ENCODE measurements around the gene LENG8. TPM values are rescaled to one million over a fixed set of nuclear protein-coding genes. Genes with fewer than 3 reads are reported as not detected.
A peak's percentile ranks its signal among the peaks of the same experiment; 100 is the strongest.

The LENG8 gene
- total RNA-seq, 4 donors from 2014 or later, result 154 to 481 (median 360) TPM

DNA sequence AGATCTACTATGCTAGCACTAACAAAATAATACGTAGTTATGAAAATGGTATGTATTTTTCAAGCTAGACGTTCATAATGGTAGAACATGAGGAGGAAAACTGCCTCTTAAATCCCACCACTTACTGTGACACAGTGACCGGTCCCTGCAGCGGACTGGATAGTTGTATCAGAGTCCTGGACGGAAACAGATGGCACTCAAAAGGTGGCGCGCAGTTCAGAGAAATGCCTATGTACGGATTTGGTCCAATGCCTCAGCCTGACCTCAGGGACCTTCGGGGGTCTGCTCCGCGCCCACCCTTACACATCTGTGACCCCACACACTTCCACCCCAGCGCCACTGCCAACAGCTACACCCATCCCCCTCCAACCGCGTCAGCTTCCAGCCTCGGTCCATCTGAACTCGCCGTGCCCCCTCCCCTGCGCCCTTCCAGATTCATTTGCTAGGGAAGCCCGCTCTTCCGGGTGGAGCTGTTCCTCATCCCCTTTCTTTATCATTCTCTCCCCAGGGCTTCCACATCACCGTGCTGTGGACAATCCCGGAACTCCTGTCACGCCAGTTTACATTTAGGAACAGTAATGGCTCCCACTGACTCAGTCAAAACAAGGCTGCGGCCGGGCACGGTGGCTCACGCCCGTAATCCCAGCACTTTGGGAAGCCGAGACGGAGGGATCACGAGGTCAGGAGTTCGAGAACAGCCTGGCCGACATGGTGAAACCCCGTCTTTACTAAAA, 792 bp upstream of the LENG8 start:
- Histone ChIP-seq H3K36me3 (peaks cover 0 to 39% (median 0%) of the 10 kb centered on the region in 3 donors), H3K9me3 (no peaks in the 10 kb centered on the region), H3K27ac (peak overlapping the region; percentile 94 to 98 (median 96)), H3K4me1 (peaks cover 13 to 61% (median 18%) of the 10 kb centered on the region in 4 donors), H3K4me3 (peak overlapping the region; percentile 69 to 85 (median 85)), H3K27me3 (no peaks in the 10 kb centered on the region)
- no peak for TF ChIP-seq POLR2A (IDR thresholded peaks at IDR 0.05)
- TF ChIP-seq, protein P1, sequence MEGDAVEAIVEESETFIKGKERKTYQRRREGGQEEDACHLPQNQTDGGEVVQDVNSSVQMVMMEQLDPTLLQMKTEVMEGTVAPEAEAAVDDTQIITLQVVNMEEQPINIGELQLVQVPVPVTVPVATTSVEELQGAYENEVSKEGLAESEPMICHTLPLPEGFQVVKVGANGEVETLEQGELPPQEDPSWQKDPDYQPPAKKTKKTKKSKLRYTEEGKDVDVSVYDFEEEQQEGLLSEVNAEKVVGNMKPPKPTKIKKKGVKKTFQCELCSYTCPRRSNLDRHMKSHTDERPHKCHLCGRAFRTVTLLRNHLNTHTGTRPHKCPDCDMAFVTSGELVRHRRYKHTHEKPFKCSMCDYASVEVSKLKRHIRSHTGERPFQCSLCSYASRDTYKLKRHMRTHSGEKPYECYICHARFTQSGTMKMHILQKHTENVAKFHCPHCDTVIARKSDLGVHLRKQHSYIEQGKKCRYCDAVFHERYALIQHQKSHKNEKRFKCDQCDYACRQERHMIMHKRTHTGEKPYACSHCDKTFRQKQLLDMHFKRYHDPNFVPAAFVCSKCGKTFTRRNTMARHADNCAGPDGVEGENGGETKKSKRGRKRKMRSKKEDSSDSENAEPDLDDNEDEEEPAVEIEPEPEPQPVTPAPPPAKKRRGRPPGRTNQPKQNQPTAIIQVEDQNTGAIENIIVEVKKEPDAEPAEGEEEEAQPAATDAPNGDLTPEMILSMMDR (IDR thresholded peaks at IDR 0.05), result no peak
- peak; percentile 47 to 77 (median 75) for DNase-seq

DNA sequence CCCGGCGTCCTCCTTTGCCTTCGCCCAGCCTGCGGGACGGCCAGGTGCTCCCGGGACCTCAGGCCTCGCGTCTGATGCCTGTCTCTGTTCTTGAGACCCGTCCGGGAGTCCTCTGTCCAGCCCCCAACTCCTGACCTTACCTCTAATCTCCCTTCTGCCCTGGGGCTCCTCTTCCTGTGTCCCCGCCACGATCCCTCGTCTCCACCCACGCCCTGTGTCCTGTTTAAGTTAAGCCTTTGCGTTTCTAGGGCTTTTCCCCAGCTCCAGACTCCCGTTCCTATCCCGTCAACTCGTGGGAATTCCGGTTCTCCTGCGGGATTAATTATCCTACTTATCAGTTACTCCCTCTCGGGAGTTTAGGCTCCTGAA, 686 bp downstream of the LENG8 start:
- Histone ChIP-seq H3K27ac (peak overlapping the region; percentile 94 to 98 (median 96)), H3K4me1 (peaks cover 13 to 56% (median 18%) of the 10 kb centered on the region in 4 donors), H3K4me3 (peak overlapping the region; percentile 69 to 85 (median 85)), H3K36me3 (peaks cover 0 to 54% (median 4%) of the 10 kb centered on the region in 3 donors), H3K9me3 (no peaks in the 10 kb centered on the region), H3K27me3 (no peaks in the 10 kb centered on the region)
- no peak for DNase-seq
- no peak for TF ChIP-seq POLR2A (IDR thresholded peaks at IDR 0.05)
- TF ChIP-seq, protein P1 (IDR thresholded peaks at IDR 0.05), result no peak

DNA sequence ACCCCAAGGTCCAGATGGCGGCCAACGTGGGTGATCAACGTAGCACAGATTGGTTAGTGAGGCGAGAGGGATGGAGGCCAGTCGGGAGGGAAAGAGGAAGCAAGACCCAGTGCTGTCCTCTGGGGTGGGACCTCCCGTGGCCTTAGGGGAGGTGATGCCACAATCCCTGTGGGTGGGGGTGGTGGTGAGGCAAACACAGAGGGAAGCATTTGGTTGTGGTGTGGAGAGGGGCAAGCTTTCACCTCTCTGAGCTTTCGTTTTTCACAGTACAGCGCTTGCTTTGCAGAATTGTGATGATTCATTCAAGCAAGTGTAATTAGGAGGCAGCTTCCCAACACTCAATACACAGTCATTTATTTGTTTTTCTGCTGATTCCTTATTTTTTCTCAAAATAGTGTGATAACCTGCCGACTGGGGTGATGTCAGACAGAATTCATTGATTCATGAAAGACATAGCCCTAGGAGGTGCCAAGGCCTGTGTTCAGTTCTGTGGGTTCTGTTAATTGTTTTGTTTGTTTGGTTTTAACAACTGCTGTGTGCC, 2.4 kb downstream of the LENG8 start:
- Histone ChIP-seq H3K9me3 (no peaks in the 10 kb centered on the region), H3K36me3 (peaks cover 0 to 58% (median 4%) of the 10 kb centered on the region in 3 donors), H3K4me1 (peaks cover 10 to 41% (median 17%) of the 10 kb centered on the region in 4 donors), H3K27ac (no peak overlapping the region), H3K4me3 (peak overlapping the region in 1 of 4 donors; percentile 85), H3K27me3 (no peaks in the 10 kb centered on the region)
- no peak for TF ChIP-seq POLR2A (IDR thresholded peaks at IDR 0.05)
- TF ChIP-seq, protein P1 (IDR thresholded peaks at IDR 0.05), result no peak
- peak in 1 of 3 donors; percentile 42 for DNase-seq

DNA sequence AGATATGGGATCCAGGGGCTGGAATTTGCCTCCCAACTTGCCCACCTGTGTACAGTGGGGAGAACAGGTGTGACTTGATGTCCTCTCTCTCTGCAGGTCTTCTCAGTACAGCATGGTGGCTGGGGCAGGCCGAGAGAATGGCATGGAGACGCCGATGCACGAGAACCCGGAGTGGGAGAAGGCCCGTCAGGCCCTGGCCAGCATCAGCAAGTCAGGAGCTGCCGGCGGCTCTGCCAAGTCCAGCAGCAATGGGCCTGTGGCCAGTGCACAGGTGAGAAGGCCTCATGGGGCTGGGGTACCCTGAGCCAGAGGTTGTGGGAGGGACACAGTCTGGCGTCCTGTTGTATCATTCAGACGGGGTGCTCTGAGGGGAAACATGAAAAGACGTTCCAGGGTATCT, 3.0 kb downstream of the LENG8 start:
- no peak overlapping the region for H3K27ac ChIP-seq
- peaks cover 10 to 35% (median 17%) of the 10 kb centered on the region in 4 donors for H3K4me1 ChIP-seq
- H3K27me3 ChIP-seq, result no peaks in the 10 kb centered on the region
- H3K4me3 ChIP-seq, result no peak overlapping the region
- peaks cover 0 to 63% (median 4%) of the 10 kb centered on the region in 3 donors for H3K36me3 ChIP-seq
- no peaks in the 10 kb centered on the region for H3K9me3 ChIP-seq
- DNase-seq, result no peak
- no peak for TF ChIP-seq POLR2A (IDR thresholded peaks at IDR 0.05)
- TF ChIP-seq, protein P1 (IDR thresholded peaks at IDR 0.05), result no peak

DNA sequence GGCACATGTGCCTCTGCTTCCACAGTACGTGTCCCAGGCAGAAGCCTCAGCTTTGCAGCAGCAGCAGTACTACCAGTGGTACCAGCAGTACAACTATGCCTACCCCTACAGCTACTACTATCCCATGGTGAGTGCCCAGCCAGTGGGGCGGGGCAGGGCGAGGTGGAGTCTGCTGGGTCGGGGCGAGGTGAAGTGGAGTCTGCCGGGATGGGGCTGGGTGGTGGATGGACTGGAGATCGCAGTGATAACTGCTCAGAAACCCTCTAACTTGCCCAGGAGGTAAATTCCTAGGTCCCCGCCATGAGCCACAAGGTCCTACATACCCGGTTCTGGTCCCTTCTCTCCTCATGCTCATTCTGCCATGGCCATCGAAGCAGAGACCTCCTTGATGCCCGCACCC, 3.6 kb downstream of the LENG8 start:
- Histone ChIP-seq H3K4me3 (no peak overlapping the region), H3K9me3 (no peaks in the 10 kb centered on the region), H3K4me1 (peaks cover 8 to 29% (median 13%) of the 10 kb centered on the region in 4 donors), H3K36me3 (peaks cover 0 to 69% (median 4%) of the 10 kb centered on the region in 3 donors), H3K27ac (no peak overlapping the region), H3K27me3 (no peaks in the 10 kb centered on the region)
- no peak for TF ChIP-seq POLR2A (IDR thresholded peaks at IDR 0.05)
- TF ChIP-seq, protein P1 (IDR thresholded peaks at IDR 0.05), result no peak
- DNase-seq, result no peak

Data from Peyer's patch (tissue), 4 donors.